T-helper 2 cell treated with Interferon-gamma antibody and Interleukin-4, amounts not matched to agents 100 ng/mL and 5 ng/mL, for 36 hours (primary cell): ENCODE data around the gene TMCC3. TPM values are rescaled to one million over a fixed set of nuclear protein-coding genes. Genes with fewer than 3 reads are reported as not detected.
"Not testable (repeated sequence)": the region's sequence is repeated elsewhere in the genome, so short reads cannot be mapped to it uniquely, and the experiment has no call there.

Source experiments
- intact Hi-C: fragments of 100-400 bp; cut with micrococcal nuclease; formaldehyde crosslinking; loops from one replicate; pipeline ENCODE4 v1.15.1; 2023
- total RNA-seq: library from RNA; stranded (reverse); gene quantifications from 2 replicates; pipeline ENCODE4 v1.2.3, GENCODE V29; 2022

The TMCC3 gene, protein sequence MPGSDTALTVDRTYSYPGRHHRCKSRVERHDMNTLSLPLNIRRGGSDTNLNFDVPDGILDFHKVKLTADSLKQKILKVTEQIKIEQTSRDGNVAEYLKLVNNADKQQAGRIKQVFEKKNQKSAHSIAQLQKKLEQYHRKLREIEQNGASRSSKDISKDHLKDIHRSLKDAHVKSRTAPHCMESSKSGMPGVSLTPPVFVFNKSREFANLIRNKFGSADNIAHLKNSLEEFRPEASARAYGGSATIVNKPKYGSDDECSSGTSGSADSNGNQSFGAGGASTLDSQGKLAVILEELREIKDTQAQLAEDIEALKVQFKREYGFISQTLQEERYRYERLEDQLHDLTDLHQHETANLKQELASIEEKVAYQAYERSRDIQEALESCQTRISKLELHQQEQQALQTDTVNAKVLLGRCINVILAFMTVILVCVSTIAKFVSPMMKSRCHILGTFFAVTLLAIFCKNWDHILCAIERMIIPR
- total RNA-seq = not detected in 2 replicates

DNA sequence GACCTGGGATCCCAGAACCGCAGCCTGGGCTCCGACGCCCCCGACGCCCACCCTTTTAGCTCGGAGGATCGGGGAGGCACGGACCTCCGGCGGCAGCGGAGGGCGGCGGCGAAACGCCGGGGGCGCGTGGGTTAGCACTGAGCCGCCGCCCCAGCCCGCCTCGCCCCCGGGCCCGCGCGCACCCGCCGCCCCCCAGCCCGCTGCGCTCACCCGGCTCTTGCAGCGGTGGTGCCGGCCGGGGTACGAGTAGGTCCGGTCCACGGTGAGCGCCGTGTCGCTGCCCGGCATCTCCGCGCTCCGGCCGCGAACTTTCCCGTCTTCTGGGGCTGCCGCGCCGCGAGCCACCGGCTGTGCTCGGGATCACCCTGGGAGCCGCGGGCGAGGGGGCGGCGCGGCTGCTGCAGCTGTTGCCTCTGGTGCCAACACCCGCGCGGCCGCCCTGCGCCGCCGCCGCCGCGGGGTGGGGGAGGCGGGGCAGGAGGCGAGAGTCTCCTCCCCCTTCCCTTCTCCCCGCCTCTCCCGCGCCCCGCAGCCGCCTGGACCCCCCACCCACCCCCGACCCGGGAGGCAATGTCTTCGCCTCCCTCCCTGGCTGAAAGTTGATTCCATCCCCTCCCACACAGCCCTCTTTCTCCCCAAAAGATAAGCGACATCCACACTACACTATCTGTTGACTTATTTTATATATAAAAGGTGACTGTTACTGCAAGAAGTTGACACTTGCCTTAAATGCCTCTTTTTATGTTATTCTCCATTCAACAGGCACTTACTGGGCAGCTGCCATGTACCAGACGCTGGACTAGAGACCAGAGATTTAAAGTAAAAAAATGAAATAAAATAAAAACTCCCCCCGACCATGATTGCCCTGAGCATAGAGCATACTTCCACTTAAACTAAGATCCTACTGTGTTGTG lies at the start of gene TMCC3:
TSS of gene TMCC3 (minus strand) at position 415 of the 914 bp plus-strand sequence. CDS start at position 288, 127 bp downstream.
- intact Hi-C loops = no loop called here

GRCh38 chr12:94699801-94700200 lies 49.4 kb upstream of the TMCC3 start:
- intact Hi-C loops = no loop called here

DNA sequence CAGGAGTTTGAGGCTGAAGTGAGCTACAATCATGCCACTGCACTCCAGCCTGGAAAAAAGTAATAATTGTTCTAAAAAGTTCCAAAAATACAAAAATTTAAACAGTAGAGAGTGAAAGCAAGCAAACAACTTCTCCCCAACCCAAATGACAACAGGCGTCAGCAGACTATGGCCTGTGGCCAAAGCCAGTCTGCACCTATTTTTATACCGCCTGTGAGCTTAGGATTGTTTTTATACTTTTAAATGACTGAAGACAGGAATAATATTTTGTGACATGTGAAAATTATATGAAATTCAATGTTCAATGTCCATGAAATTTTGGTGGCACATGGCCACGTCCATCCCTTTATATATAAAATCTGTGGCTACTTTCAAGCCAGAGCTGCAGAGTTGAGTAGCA lies 48.2 kb upstream of the TMCC3 start:
- intact Hi-C loops = no loop called here

DNA sequence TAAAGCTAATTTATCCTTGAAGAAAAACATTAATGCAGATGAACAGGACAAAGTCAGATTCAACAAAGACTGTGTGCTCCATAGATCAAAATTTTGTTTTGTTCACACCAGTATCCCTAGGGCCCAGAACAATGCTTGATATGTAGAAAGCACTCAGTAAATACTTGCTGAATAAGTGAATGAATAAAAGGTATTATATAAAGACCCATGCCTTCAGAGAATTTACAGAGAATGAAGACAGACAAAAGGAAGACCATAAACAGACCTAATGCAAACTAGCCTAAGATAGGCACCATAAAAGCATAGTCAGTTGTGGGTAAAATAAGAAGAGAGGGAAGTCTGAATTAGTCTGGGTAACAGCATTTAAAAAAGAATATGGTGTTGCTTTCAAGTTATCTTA lies 47.3 kb upstream of the TMCC3 start:
- intact Hi-C loops = no loop called here

DNA sequence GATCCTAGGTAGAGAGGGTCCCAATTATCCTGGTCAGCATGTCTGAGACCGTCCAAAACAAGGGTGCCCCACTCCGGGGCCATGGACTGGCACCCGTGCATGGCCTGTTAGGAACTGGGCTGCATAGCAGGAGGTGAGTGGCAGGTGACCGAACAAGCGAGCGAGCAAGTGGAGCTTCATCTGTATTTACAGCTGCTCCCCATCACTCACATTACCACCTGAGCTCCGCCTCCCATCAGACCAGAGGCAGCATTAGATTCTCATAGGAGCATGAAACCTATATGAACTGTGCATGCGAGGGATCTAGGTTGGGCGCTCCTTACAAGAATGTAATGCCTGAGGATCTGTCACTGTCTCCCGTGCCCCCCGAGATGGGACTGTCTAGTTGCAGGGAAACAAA lies 44.4 kb upstream of the TMCC3 start:
- intact Hi-C loops = no loop called here

GRCh38 chr12:94692826-94693225 lies 42.5 kb upstream of the TMCC3 start:
- intact Hi-C loops = not testable (repeated sequence)

DNA sequence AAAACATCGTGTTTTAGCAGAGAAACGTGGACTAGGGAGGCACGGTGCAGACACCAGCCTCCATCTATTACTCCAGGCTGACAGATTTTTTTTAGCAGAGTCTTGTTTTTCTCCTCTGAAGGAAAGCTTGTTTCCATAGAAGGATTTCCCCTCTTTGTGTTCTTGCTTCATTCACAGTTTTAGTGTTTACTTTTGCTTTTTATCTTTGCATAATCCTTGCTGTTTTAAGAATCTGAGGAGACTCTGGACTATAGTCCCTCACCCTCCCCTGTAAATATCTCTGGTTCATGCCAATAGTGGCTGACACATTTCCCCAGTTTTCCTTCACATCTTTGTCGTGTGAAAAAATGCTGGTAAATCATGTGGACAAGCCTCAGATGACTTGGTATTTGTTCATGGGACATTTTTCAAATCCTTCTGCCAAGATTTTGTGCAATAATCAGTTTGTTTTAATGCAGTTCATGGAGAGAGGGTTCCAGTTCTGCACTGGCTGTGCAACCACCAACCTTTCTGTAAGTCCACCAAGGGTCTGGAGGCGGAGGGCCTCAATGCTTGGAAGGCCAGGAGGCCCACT lies 39.9 kb upstream of the TMCC3 start:
- intact Hi-C loops = no loop called here

DNA sequence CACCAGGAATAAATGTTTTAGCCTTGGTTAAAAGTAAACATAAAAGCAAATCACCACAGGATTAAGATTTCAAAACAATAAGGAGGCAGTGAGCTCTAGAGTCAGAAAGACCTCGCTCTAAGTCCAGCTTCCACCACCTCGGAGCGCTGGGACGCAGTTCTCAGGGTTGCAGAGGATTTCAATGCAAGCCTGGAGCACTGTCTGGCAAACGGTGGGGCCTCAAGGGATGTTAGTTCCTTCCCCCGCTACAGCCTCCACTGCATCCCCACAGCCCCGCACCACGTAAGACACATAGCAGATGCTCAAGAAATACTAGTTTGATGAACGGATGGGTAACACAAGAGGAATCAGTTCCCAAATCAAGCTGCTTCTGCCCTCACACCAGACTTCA lies 39.3 kb upstream of the TMCC3 start:
- intact Hi-C loops = no loop called here

DNA sequence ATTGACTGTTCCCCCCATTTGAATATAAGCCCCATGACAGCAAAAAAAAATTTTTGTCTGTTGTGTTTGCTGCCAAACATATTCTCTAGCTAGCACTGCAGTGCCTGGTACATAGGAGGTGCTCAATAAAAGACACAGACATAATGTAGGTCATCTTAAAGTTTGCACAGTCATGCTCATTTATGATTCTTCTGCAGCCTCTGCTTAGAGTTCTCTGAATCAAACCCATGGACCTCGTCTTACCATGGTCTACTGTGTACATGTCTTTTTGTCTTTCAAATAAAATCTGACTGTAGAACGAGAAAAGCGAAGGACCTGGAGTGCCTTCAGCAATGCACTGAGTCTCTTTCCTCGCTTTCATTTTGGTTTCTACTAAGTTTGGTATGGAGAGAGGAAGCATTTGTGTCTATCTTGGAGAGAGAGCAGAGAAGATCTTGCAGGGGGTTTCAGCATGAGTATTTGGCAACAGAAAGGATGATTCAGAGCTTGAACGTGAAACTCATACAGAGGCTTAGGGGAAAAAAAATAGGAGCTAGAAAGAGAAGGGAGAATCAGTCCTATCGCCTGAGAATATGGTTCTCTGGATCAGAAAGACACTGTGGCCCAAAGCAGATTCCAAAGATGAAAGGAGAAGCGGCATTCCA lies 38.8 kb upstream of the TMCC3 start:
- intact Hi-C loops = no loop called here

DNA sequence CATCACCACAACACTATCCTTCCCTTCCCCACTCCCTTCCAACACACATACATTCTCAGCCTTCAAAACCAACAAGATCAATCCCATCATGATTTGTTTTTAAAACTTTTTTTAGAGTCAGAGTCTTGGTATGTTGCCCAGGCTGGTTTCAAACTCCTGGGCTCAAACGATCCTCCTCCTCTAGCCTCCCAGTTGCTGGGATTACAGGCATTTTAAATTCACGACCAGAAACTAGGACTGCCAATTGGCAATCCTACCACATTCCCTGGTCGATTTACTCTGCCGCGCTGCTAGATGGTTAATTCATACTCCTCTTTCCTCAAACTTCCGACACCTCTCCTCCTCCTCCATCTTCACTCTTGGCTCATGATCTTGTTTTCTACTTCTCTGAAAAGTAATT lies 37.5 kb upstream of the TMCC3 start:
- intact Hi-C loops = no loop called here

- intact Hi-C loops = no loop called here
Measured at GRCh38 chr12:94686834-94687628, 36.7 kb upstream of the TMCC3 start.

- intact Hi-C loops = no loop called here
Measured at GRCh38 chr12:94684416-94685142, 34.2 kb upstream of the TMCC3 start.

DNA sequence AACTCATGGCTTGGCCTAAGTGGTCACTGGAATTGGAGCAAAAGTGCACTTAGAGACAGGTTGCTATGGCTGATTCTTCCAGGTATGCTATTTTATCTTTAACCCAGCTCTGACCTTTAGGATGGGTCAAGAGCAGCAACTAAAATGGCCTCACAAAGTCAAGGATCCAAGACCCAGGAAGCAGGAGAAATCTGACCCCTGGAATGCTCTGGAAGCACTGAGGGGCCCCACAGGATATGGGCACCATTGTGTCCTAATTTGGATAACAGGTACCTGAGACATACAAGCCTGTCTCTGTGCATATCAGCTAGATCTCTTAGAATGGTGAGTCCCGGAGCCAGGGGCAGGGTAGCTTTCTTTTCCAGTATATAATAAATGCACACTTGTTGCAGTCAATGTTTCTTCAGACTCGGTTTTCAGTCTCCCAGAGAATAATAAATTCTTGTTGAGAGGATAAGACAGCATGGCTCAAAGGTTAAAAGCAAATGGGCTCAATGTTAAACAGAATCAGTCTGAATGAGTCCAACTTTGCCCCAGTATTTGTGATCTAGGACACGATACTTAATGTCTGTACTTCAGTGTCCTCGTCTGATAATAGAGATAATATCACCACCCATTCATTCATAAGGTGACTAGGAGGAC lies 29.3 kb upstream of the TMCC3 start:
- intact Hi-C loops = no loop called here

GRCh38 chr12:94678849-94679248 lies 28.5 kb upstream of the TMCC3 start:
- intact Hi-C loops = no loop called here

DNA sequence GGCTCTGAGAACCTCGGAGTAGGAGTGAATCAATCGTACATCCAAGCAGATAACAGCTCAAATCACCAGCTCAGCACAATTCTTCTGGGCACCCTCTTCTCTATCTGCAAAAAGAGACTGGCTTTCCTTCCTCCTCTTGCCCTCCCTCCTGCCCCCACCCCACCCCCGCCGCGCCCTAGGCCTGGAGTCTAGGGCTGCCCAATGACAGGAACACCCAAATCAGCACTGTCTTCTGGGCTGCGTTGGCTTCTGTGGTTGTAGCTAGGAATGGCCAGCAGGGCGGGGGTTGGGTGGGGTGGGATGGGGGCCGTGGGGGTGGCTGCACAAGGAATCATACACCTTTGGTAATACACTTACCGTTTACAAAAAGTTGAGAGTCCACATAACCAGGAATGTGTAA lies 28.0 kb upstream of the TMCC3 start:
- intact Hi-C loops = no loop called here

DNA sequence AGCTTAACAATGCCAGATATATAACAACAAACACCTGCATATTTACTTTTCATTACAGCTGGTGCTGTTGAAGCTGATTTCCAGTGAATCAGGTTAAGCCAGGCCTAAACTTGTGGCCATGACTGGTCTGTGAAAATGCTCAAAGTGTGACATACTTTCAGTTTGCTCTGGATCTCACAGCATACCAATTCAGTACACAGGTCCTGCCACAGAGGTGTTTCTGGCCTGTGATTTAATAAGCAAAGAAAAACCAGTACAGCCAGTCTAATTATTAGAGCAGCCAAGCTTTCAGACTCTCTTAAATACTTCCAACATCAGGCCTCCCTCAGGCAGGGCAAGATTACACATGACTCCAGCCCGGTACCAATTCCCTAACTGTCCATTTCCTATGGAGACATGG lies 27.4 kb upstream of the TMCC3 start:
- intact Hi-C loops = no loop called here

- intact Hi-C loops = no loop called here
Measured at GRCh38 chr12:94676922-94677321, 26.6 kb upstream of the TMCC3 start.

DNA sequence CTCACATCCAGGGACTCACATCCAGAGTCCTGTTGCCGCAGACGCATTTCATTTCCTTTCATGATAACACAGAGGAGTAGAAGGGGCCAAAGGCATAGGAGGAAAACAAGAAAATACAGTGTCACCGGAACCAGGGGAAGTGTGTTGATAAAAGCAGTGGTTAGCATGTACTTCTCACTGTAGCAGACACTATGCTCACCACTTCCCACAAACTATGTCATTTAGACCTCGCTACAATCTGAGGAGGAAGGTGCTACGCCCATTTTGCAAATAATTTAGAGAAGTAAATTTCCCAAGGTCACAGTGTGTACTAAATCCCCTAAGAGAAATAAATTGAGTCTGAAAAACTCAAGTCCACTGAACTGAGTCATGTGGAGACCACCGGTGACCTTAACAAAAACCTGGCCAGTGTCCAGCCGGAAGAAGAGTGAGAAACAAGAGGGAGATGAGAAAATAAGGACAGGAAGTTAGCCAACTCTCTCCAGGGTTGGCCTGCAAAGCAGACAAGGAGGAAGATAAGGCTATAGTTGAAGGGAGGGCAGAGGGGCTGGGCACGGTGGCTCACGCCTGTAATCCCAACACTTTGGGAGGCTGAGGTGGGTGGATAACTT lies 25.8 kb upstream of the TMCC3 start:
- intact Hi-C loops = no loop called here

- intact Hi-C loops = no loop called here
Measured at GRCh38 chr12:94674835-94675234, 24.5 kb upstream of the TMCC3 start.
